Pulmonary artery endothelial cell (primary cell): ENCODE data around the gene COL4A6. TPM values are rescaled to one million over a fixed set of nuclear protein-coding genes. Genes with fewer than 3 reads are reported as not detected.

Experiments used
- DNase-seq: peaks from one replicate; pipeline ENCODE4 v3.0.0-alpha.2; 2011; ENCODE audit warnings: low read depth, low spot score
- total RNA-seq: library from RNA; depleted of rRNA; stranded (reverse); fragments of >200 nt; gene quantifications from 2 replicates; pipeline ENCODE4 v1.2.3, GENCODE V29; 2014

Gene COL4A6
- total RNA-seq, 1 donor from 2014 or later = 2.0 TPM

- DNase-seq = no peak
Measured at GRCh38 chrX:108217876-108218275, 220.3 kb downstream of the COL4A6 start.

- DNase-seq = no peak
Measured at GRCh38 chrX:108216919-108217571, 221.2 kb downstream of the COL4A6 start.

DNA sequence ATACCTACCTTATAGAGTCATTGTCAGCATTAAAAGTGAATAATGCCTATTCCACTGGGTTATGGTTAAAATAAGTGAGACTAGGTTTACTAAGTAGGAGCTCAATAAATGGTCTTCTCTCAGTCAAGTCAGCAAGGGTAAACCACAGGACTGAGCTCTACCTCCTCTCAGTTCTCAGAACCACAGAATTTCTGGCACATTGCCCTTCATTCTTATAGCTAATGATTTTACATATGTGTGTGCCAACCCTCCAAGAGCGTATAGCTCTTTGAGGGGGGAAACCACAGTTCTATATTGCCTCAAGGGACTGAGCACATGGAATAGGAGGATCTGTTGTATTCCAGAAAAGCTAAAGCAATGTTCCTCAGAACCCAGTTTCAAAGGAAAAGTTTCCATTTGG lies 221.8 kb downstream of the COL4A6 start:
- no peak for DNase-seq

- no peak for DNase-seq
Measured at GRCh38 chrX:108211301-108211700, 226.9 kb downstream of the COL4A6 start.

GRCh38 chrX:108209006-108209554 lies 229.1 kb downstream of the COL4A6 start:
- no peak for DNase-seq

DNA sequence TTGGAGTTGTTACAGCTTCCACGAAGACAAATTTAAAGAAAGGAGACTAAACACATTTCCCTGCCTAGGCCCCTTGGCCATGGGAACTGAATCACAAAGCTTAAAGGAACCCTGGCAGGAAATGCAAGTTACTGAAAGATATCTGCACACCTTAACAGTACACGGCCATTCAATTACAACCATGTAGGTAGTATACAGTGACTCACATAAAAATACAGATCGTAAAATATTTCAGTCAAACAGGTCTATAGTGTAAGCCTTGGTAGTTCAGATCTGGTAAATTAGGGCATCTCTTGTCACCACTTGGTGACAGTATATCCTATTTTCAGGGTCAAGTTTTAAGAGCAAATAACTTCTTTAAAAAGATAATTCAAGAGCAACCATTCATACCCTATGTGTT lies 234.7 kb downstream of the COL4A6 start:
- no peak for DNase-seq

- no peak for DNase-seq
Measured at GRCh38 chrX:108199691-108200090, 238.5 kb downstream of the COL4A6 start.

- no peak for DNase-seq
Measured at GRCh38 chrX:108199041-108199440, 239.2 kb downstream of the COL4A6 start.

DNA sequence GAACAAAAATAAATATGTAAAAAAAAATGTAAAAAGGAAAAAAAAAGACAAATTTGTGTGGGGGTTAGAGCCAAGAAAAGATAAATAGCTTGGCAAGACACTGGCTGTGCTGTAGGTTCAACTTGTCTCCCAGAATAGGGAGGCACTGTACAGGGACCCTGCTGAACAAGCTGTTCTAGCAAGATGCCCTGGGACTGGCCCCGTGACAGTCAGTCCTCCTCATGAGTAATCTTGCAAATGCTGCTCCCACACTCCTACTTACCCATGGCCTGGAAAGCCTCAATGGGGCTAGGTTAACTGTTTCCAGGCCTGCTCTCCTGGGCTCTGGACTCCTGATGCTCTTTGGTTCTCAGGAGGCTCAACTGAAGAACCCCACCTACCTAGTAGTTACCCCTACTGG lies 239.8 kb downstream of the COL4A6 start:
- no peak for DNase-seq

DNA sequence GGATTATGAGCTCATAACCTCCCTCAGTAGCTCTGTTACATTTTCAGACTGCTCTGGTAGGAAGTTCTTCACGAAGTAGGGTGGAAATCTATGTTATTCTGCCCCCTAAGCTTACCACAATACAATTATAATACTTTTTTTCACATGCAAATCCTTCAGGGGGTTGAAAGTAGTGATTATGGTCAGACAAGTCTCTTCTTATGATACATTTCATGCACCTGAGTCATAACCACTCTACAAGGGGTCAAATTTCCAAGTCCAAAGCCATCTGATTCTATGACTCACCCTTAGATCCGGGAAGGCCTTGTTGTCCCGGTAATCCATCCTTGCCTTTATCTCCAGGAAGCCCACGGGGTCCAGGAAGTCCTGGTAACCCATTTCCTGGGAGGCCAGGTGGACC lies 251.4 kb downstream of the COL4A6 start:
- DNase-seq = no peak

- DNase-seq = no peak
Measured at GRCh38 chrX:108178143-108178498, 260.1 kb downstream of the COL4A6 start.

- no peak for DNase-seq
Measured at GRCh38 chrX:108177351-108178142, 260.7 kb downstream of the COL4A6 start.

DNA sequence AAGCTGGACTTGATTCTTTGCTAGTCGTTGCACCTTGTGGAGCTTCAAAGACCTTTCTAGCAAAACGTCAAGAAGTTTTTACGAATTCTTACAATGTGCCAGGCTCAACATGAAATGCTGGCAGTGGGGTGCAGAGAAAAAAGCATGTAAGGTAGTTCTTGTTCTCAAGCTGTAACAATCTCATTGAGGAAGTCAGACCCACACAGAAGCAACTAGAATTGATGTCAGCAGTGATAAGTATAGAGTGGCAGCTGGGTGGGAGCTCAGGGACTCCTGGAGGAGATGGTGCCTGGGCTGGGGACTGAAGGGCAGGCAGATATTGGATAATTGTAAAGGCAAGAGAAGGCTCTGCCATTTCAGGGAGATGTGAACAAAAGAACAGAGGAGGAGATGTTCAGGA lies 264.3 kb downstream of the COL4A6 start:
- no peak for DNase-seq

- DNase-seq = no peak
Measured at GRCh38 chrX:108171671-108172070, 266.6 kb downstream of the COL4A6 start.

GRCh38 chrX:108169768-108170167 lies 268.5 kb downstream of the COL4A6 start:
- no peak for DNase-seq

- no peak for DNase-seq
Measured at GRCh38 chrX:108168961-108169740, 269.1 kb downstream of the COL4A6 start.

- no peak for DNase-seq
Measured at GRCh38 chrX:108167211-108167872, 270.9 kb downstream of the COL4A6 start.

GRCh38 chrX:108165383-108166111 lies 272.7 kb downstream of the COL4A6 start:
- no peak for DNase-seq

- DNase-seq = no peak
Measured at GRCh38 chrX:108163333-108164082, 274.7 kb downstream of the COL4A6 start.

DNA sequence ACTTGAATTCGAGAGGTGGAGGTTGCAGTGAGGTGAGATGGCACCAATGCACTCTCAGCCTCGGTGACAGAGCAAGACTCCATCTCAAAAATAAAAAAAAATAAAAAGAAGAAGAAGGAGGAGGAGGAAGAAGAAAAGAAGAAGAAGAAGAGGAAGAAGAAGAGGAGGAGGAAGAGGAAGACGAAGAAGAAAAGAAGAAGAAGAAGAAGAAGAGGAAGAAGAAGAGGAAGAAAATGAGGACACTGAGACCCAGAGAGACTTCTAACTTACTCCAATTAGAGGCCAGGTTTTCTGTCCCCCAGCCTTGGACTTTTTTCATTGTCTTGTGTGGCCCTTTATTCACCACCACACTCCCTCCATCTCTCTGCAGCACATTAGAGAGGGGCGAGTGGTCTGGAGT lies 276.0 kb downstream of the COL4A6 start:
- DNase-seq = no peak
